ENCODE data around the gene TMCC2.
"Not testable (repeated sequence)": the region's sequence is repeated elsewhere in the genome, so short reads cannot be mapped to it uniquely, and the experiment has no call there.

TMCC2 gene, protein sequence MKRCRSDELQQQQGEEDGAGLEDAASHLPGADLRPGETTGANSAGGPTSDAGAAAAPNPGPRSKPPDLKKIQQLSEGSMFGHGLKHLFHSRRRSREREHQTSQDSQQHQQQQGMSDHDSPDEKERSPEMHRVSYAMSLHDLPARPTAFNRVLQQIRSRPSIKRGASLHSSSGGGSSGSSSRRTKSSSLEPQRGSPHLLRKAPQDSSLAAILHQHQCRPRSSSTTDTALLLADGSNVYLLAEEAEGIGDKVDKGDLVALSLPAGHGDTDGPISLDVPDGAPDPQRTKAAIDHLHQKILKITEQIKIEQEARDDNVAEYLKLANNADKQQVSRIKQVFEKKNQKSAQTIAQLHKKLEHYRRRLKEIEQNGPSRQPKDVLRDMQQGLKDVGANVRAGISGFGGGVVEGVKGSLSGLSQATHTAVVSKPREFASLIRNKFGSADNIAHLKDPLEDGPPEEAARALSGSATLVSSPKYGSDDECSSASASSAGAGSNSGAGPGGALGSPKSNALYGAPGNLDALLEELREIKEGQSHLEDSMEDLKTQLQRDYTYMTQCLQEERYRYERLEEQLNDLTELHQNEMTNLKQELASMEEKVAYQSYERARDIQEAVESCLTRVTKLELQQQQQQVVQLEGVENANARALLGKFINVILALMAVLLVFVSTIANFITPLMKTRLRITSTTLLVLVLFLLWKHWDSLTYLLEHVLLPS

DNA sequence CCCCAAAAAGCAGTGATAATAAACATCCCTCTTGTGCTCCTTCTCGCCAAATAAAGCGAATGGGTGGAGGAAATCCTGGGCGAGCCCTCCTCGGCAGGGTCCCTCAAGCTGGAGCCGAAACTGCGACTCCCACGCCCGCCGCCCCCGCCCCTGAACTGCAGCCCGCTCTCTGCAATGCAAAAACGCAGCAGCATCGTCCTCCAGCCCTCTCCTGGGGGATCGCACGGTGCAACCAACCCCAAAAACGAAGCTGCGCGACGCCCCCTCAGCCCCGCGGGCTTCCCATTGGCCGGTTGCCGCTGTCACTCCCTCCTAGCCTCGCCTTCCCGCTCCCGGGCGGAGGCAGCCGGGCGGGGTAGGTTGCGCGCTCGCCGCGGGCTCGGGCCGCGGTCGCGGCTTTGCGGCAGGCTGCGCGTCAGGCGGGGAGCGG, at the start of gene TMCC2:
TMCC2 (plus strand) TSS at position 363 of the 430 bp plus-strand sequence. CDS start 619 bp downstream, outside the sequence.
- DNase-seq = peak; percentile 76 to 83

DNA sequence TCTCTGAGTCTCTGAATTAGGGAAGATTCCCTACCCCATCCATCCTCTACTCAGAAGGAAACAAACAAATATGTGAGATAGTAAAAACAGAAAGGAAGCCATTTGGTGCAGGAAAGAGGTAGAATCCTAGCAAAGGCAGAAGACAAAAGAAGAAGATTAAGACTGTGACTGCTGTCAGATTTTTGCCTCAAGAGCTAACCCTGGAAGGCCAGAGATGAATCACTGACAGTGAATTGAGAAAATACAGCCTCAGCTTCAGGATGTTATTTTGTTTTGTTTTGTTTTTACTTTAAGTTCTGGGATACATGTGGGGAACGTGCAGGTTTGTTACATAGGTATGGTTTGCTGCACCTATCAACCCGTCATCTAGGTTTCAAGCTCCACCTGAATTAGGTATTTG, 47.9 kb upstream of the TMCC2 start:
- no peak for DNase-seq

DNA sequence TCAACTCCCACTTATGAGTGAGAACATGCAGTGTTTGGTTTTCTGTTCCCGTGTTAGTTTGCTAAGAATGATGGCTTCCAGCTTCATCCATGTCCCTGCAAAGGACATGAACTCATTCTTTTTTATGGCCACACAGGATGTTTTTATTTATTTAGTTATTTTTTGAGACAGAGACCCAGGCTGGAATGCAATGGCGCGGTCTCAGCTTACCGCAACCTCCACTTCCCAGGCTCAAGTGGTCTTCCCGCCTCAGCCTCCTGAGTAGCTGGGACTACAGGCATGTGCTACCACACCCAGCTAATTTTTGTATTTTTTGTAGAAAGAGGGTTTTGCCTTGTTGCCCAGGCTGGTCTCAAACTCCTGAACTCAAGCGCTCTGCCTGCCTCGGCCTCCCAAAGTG, 47.4 kb upstream of the TMCC2 start:
- DNase-seq = not testable (repeated sequence)

DNA sequence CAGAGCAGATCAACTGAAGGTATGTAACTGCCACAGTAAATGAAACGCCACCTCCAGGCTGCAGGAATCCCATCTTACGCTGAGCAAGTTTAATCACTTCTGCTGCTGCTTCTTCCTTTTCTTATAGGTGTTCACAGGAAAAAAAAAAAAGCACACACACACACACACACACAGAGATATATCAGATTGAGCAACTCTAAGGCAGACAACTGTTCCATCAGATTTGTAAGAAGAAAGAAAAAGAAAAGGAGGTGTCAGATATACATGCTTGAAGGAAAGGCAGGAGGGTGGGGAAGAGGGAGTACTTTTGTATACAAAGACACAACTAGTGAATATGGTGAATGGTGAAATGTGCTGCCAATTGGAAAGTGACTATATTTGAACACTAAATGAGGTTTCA, 44.8 kb upstream of the TMCC2 start:
- DNase-seq = no peak

DNA sequence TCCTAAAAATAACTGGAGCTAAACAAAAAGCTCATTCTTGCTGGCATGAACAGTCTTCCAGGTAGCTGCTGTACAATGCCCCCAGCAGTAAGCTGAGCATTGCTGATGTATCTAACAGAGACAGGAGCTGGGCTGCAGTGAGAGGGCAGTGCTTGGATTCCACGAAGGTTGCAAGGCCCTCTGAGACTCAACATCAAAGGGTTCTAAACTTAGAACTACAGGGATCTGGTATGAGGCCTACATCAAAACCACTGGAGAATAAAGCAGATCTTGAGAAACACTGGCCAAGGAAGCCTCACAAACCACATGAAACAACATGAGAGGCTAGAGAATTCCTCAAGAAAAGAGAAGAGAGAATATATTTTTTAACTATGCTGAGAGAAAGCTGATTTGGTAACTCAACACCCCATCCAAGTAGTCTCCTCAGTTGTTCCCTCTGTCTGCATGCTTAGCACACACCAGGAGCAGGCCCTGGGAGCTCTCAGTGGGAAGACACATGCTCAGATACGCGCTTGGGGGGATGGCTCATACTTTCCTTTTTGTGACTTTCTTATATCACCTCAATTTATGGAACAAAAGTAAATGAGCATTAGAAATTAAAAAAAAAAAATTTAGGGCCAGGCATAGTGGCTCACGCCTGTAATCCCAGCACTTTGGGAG, 43.9 kb upstream of the TMCC2 start:
- DNase-seq = no peak

DNA sequence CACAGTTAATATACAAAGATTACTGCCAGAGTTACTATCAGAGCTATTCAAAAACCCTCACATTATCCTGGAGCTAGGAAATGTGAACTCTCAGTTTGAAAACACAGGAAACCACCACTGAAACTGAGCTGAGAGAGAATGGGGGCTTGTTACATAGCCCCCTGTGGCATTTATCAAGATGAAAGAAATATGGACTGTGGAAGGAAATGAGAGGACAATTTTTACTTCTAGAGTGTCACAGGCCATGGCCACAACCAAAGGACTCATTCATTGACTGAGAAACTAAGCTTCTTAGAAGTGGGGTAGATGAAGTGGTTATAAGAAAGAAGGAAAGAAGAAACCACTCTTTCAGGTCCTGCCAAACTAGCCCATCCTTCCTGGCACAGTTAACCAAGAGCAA, 41.6 kb upstream of the TMCC2 start:
- no peak for DNase-seq

DNA sequence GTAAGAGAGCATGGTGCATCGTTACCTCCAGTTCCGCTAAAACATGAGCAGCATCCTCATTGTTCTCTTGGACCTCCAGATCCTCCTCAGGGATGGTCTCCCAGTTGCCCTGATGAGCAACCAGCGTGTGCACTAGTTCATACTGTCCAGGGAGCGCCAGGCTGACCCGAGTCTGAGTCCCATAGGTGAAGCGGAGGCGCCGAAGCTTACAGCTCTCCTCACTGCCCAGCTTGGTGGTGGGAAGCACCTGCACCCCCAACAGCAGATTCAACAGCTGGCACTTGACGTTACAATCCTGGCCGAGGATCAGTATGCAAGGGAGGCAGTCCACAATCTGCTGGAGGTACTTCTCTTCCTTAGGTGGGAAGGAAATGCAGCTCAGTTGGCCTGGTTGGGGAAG, 40.3 kb upstream of the TMCC2 start:
- DNase-seq = no peak

DNA sequence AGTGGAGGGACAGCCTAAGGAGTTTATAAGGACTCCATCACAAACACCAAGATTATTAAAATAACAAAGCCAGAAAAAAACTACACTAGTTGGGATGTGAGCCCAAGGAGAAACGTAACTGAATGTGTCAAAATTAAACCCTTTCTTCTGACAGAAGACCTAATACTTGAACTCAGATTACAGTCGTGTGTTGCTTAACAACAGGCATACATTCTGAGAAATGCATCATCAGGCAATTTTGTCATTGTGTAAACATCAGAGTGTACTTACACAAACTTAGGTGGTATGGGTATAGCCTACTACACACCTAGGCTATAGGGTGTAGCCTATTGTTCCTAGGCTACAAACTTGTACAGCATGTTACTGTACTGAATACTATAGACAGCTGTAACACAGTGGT, 39.6 kb upstream of the TMCC2 start:
- no peak for DNase-seq

DNA sequence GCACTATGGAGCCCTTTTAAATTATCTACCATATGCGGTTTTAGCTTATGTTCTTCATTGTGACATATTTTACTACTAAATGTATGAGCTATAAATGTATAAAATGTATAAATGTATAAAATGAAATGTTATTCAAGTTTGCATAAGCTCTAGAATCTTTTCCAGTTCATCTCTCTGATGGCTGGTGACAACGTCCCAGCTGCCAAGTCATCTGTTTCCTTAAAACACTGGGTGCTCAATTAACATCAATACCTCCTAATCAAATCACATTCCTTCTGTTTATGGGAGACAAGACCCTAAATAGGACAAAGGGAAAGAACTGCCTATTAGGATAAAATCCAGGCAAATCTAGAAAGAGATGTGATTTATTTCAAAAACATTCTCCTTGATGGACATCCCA, 39.1 kb upstream of the TMCC2 start:
- no peak for DNase-seq

DNA sequence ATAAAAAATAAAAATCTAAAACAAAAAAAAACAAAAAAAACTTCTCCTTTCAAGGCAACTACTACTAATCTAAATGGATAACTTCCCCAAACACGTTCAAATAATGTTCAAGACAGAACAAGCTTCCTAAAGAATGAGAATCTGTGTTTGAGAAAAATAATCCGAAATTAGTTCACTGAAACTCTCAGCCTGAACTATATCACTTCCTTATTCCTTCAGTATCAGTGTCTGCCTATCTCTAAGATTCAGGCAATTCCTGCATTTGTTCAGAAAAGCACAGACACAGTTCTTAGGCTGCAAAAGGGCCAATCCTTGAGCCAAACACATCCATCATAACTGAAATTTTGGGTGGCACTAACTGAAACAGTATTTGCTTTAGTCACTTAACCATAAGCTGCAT, 38.6 kb upstream of the TMCC2 start:
- no peak for DNase-seq

DNA sequence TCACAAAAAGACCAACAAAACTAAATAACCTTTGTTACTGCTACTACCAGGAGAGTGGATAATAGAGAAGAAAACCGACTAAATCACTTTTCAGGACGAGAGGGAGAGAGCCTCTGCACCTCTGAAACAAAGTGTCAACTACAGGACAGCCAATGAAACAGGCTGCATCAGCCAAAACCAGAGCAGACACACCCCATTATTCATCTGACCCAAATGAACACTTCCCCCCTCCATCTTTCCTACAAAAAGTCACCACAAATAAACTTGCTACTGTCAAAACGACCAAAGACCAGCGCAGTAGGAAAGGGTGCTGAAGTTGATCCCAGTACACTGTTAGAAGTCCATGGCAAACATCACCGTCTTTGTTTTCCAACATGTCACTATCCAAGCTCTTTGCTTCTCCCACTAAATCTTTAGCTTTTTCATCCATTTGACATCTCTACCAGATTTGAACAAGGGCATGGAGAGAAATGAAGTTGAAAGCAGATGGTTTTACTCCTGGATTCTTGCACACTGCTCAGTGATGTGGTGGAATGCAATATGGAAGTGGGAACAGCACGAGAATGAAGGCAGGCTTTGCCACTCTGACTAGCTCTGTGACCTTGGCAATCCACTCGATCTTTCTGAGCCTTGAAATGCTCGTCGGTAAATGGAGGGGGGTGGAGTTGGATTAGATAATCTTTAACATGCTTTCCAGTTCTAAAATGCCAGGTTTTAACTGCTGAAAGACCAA, 36.7 kb upstream of the TMCC2 start:
- no peak for DNase-seq

DNA sequence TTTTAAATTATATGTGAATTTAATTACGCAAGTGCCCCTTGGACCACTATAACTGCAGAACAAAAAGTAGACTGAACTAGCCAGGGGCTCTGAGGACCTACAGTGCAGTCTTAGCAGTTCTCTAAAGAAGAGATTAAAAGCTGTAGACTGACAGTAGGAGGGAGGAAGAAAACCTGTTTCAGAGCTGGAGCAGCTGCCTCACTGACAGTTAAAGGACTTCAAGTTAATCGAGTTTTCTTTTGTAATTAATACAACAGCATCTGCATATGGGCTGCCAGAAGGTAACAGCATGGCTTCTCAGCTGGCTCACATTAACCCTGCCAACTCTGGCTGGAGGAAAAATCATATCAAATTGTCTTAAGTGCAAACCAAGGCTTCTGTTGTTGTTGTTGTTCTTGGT, 36.1 kb upstream of the TMCC2 start:
- DNase-seq = no peak

DNA sequence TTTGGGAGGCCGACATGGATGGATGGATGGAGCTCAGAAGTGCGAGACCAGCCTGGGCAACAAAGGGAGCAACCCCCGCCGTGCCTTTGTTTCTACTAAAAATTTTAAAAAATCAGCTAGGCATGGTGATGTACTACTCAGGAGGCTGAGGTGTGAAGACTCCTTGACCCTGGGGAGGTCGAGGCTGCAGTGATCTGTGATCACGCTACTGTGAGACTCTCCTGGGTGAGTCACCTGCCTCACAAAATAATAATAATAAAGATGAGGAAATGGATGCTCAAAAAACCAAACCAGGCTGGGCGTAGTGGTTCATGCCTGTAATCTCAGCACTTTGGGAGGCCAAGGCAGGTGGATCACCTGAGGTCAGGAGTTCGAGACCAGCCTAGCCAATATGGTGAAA, 35.5 kb upstream of the TMCC2 start:
- no peak for DNase-seq

DNA sequence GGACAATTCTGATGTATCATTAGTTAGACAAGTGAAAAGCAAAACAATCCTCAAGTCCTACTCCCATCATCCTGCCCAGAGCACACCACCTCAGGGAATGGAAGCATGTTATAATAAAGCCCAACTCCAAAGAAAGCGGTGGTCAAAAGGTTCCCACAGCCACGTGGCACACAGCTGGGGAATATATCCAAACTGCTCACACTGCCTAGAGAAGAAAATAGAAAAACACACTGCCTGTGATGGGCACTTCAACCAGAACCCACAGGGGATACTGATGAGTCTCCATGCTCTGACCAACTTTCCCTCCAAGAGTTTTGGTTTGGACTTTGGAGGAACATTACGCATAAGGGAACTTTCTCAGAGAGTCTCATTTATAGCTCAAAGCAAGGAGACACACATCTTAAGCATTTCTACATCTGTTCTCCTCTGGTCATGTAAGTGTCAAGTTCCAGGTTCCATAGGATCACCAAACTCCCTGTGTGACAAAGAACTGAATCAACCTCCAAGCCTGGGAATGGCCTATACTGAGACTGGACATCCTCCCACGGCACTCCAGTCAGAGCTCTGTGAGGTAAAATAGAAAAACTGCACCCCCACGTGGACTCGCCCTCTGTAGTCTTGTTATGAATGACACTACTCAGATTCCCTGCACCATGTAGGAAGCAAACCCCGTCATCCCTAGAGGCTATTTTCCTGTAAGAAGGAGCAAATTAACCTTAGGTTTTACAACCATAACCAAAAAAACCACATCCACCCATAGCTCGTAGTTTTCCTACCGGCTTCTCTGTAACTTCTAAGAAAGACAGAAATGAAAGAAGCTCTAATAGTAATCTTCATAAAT, 28.4 kb upstream of the TMCC2 start:
- no peak for DNase-seq

DNA sequence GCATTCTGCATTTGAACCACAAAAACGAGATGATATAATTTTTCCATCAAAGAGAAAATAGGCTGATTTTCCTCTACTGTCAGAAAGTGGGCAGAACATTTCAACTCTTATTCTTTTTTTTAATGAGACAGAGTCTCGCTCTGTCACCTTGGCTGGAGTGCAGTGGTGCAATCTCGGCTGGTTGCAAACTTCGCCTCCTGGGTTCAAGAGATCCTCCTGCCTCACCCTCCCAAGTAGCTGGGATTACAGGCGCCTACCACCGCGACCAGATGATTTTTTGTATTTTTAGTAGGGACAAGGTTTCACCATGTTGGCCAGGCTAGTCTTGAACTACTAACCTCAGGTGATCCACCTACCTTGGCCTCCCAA, 27.8 kb upstream of the TMCC2 start:
- no peak for DNase-seq

DNA sequence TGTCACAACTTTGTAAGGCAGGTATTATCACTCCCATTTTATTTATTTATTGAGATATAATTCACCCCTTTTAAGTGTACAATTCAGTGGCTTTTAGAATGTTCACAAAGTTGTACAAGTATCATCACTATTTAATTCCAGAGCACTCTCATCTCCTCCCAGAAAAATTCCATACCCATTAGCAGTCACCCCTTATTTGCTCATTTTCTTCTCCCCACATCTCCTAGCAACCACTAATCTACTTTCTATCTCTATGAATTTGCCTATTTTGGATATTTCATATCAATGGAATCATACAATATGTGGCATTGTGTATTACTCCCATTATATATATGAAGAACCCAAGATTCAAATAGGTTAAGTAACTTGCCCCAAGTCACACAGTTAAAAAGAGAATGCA, 23.2 kb upstream of the TMCC2 start:
- no peak for DNase-seq

DNA sequence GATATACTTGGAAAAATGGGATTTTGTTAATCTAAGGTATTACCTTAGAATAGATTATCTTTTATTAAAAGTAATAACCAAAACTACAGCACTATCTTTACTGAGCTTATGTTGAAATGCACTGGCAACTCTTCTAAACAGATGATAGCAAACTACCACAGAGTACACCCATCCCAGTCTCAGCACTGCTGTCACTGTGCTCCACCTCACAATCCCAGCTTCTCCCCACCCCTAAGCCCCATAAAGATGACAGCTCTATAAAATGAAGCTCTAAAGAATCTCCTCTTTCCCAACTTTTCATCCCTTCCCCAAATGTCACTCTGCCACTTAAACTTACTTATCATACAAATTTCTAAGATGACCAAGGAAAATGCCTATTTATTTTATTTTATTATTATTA, 22.7 kb upstream of the TMCC2 start:
- DNase-seq = no peak

DNA sequence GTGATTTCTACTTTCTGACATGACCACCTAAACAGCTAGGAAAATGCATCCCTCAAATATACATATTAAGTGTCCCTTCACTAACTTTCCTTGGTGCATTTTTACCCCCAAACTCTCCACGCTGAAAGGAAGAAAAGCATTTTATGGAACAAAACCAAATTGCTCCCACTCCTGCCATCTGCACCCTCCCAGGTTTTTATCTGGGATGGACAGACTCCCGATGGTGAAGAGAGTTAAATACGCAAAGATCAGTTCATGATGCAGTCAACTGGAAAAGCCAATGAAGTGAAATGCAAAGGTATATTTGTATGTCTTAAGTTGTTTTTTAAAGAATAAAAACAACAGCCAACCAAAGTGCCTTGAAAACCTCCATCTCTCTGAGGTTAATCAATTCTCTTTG, 18.9 kb upstream of the TMCC2 start:
- no peak for DNase-seq

DNA sequence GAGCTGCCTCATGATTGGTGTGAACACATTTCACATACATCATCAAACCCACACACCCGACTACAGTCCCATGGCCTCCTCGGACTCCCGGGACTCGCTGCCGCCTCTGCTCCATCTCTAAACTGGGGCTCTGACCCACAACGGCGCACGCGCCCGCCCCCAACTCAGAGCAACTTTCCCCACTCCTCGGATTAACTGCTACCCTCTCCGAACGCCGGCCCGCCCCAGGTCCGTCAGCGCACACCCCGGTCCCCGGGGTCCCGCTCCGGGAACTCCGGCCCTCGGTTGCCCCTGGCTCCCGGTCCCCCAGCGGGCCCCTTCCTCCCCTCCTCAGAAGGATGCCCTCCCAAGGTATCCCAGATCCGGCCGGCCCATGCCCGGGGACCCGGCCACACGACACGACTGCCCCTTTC, 17.0 kb upstream of the TMCC2 start:
- DNase-seq = peak in 1 of 2 donors; percentile 13

DNA sequence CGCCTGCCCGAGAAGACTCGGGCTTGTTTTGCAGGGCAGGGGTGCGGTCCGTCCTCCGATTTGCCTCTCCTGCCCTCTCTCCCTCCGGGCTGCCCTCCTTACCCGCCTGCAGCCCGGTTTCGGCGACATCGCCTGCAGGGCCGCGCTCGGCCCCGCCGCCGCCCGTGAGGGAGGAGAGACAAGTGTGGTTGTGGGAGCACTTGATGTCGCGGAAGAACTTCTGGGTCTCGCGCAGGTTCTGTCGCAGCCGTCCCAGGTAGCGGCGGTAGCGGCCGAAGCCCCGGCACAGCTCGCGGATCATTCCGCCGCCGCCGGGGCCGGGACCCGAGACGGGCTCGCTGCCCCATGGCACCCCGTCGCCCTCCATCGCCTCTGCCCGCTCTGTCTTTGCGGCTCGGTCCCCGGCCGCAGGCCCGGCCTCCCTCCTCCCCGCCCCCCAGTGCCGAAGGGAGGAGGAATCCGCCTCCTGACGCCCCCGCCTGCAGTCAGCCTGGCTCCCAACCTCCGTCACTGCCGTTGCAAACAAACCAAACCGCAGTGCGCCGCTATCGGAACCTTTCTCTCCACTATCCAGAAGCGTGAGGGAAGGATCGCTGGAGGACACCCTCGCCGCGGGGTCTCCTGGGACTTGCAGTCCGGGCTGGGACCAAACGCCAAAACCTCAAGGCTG, 16.4 kb upstream of the TMCC2 start, which contains the start of gene DSTYK:
DSTYK (minus strand) TSS at position 534 of the 670 bp plus-strand sequence; CDS start at position 367, 167 bp downstream.
- DNase-seq = peak; percentile 88 to 92

DNA sequence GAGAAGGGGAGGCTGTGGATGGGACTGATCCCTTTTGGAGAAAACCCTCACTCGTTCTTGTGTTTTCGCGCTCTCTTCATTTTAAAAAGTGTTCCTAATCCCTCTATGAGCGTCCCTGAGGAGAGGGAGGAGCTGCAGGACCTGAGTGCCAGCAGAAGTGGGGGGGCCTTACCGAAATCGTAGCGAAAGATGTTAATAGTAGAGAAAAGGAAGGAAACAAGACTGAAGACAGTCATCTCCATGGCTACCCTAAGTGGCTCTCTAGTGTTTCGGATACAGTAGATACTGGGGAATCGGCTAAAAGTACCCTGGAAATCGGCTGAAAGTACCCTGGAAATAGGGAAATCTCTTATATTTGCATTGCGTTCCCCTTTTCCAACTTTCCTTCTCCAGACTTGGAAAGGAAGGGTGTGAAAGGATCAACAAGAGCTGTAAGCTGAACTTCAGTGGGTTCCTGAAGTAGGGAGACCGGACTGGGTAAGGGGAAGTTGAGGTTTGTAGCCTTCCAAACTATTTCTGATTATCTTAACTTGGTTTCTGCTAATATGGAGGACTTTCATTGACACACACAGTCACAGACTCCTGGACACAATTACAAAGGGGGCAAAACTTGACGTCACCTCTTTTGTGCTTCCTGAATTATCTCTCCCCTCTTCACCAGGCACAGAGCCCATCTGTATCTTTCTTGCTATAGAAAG, 15.8 kb upstream of the TMCC2 start:
- no peak for DNase-seq
